GM19372 (cell line): ENCODE data around the gene RGS7.
"Not testable (repeated sequence)": the region's sequence is repeated elsewhere in the genome, so short reads cannot be mapped to it uniquely, and the experiment has no call there.

ENCODE experiments used
- ATAC-seq: cut with Tn5 transposase; IDR thresholded peaks from one replicate; pipeline ENCODE4 v1.9.1; 2021; ENCODE audit warnings: mild to moderate bottlenecking, low read depth, moderate library complexity; ENCODE audit not compliant: unreplicated experiment

Gene RGS7

DNA sequence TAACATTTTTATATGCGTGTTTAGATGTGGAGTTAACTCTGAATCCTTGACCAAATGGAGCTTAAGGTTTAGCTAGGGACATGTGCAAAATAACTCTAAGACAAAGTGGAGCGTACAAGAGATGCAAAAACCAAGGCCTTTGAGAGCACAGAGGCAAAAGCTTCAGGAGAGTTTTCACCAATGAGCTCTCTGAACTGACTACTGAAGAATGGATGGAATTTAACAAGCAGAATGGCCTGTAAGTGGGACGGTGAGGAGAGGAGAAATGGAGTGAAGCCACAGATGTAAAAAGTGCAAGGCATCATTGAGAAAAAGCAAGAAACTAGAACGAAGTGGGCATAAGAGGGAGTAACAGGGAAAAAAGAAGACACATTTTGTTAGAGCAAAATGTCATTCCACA is 260.0 kb downstream of the RGS7 start:
- no peak for ATAC-seq

DNA sequence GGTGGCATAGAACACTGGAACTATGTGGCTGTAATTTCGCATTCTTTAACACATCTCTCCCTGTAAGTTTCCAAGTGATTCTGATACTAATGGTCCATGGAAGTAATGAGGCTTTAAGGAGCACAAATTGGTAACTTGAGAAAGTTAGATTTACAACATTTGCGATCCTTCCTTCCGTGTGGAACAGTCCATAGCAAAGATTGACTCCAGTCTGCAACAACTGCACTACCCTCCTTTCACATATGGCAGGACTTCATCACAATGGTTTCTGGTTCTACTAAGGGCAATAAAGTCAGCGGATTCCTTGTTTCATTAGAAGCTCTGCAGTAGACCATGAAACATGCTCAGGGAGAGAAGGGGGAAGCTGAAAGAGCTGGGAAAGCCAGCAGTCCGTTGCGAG is 261.2 kb downstream of the RGS7 start:
- no peak for ATAC-seq

DNA sequence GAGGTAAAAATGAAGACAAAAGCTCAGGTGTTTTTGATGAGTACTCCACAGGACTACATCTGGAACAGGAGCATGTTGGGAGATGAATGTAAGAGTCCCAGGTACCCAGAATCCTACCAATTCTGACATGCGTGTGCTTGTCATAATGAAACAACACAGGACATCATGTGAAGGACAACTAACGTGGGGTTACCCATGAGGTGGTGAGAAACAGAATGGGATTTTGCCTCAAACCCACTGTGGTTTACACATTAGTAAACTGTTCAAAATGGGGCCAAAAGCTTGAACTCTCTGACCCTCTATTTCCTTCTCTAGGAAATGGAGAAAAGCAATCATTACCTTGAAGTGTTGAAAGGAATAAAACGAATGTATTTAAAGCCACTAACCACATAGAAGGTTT is 266.2 kb downstream of the RGS7 start:
- no peak for ATAC-seq

DNA sequence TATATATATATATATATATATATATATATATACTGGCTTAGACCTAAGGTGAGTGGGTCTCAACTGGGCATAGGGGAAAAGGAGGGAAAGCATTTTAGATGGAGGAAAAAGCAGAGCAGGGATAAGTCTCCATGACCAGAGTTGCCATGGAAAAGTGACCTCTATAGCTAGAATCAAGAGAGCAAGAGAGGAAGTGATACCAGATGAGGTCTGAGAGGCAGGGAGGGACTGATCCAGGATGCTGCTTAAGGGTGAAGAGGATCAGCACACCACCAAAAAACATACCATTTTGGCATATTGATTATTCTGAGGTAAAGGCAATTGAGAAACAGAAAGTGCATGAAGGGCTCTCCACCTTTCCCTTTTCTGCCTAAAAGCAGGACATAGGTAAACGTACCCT is 267.9 kb downstream of the RGS7 start:
- ATAC-seq: not testable (repeated sequence)

DNA sequence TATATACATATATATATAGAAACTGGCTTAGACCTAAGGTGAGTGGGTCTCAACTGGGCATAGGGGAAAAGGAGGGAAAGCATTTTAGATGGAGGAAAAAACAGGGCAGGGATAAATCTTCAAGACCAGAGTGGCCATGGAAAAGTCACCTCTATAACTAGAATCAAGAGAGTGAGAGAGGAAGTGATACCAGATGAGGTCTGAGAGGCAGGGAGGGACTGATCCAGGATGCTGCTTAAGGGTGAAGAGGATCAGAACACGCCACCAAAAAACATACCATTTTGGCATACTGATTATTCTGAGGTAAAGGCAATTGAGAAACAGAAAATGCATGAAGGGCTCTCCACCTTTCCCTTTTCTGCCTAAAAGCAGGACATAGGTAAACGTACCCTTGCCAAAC is 268.9 kb downstream of the RGS7 start:
- ATAC-seq: not testable (repeated sequence)

DNA sequence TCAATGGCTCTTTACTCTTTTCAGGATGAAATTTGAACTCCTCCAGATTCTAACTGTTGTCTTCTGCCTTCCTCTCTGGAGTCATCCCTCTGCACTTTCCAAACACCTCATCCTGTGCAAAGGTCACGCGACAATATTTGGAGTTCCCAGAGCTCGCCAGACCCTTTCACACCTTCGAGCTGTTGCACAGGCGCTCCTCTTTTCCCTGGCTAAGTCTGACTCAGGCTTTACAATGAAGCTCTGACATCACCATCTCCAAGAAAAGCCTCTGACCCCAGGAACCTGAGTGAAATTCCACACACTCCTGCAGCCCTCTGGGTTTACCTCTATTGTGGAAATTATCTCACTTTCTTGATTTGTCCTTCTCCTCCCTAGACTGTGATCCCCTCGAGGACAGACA is 270.3 kb downstream of the RGS7 start:
- ATAC-seq: no peak

DNA sequence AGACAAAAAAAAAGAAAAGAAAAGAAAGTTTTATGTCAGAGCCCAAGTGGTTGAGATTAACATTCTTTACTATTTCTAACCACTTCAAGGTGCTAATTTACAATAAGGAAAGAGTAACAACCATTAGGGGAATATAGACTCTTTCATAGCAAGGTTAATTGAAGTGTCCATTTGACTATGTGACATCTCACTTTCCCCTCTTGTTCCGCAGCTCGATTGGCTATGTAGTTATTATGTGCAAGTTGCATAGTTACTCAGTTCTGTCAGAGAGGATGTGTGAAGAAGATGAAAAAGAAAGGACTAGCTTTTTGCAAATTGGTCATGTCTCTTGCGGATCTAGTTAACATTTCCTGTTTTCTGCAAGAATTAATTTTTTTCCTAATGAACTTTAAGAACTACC is 273.7 kb downstream of the RGS7 start:
- ATAC-seq: no peak

DNA sequence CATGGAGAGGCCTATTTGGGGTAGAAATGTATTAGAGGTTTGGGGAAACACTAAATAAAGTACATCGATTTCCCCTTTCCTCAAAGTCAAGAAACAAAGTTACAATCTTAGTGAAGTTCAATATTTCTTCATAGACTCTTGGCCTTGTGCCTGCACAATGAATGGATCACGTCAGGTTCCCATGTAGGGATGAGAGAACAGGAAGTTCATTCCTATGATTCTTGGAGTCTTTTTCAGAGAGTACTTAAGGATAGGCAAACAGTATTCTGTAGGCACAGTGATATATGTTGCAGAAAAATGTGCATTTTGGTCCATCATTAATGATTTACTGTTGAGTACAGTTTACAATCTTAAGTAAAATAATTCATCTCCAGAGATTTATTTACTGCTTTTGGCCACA is 275.5 kb downstream of the RGS7 start:
- no peak for ATAC-seq

DNA sequence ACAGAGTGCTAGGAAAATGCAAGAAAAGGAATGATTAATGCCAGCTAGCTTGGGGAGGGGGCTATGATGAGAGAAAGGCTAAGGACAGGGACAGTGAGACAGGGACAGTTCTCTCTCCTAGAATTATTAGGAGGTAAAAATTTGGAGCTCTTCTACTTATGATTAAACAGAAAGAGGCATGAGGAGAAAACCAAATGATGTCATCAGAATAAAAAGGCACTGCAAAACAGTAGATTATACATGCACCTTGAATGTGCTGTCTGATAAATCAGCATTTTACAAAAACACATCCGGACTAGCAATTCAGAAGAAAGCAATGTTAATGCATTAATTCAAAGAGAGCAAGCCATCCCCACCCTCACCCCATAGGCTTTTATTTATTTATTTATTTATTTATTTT is 277.5 kb downstream of the RGS7 start:
- no peak for ATAC-seq

DNA sequence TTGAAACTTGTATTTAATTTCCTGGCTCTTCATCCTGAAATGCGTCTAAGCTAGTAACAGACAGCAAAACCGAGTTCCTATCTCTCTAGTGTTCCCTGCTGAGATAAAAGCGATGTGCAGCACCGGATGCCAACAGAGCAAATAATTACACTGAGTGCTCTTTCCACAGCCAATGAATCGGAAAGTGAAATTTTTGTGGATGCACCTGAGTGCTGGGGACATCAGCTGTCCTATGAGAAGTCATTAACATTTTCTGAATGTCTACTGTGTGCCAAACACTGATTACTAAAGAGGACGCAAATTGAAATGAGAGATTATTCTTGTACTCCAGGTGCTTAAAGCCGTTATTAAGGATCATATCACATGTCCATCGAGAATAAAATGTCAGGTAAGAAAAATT is 278.0 kb downstream of the RGS7 start:
- ATAC-seq: no peak

DNA sequence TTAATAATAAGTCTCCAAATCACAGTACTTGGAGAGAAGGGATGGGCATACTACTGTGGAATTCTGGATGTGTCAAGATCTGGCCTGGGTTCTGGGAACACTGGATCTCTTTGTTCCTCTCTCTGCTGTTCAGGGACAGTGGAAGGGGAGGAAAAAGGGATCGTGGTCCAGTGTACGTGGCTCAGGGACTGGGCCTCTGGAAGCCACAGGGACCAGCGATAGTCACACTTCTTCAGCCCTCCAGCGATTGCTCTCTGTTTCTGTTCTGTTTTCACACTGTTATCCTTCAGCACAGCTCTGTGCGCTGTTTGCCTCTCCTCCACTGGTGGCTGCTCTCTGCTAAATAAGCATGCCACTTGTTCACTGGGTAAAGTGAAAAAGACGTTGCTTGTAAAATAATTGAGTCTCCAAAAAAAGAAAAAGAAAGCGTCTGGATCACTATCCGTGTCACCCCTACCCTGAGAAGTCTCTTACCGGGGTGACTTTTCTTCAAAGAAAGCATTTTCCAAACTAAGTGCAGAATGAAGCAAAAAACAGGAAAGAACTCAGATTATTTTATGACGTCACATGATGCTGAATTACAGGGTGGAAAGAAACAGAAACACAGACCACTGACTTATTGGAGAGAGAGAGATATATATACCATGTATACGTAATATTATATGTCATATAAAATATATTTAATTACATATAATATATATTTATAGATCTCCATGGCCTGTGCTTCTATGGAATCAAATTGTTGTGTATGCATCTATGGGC is 279.4 kb downstream of the RGS7 start:
- ATAC-seq: no peak

DNA sequence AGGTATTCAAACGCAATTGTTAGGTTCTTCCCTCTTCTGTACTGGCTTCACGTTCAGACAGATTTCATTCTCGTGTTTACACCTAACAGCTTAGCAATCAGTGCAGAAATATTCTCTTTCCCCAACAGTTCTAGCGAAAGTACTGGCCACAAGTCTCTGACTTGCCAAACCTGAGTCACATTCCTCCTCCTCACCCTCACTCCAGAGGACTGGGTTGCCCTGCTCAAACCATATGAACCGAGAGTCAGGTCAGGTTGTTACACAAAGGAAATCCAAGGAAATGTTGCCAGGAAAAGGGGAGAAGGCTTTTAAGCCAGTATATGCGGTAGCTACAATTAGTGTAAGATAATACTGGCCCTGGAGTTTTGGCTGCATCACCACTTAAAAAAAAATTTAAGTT is 282.5 kb downstream of the RGS7 start:
- no peak for ATAC-seq

DNA sequence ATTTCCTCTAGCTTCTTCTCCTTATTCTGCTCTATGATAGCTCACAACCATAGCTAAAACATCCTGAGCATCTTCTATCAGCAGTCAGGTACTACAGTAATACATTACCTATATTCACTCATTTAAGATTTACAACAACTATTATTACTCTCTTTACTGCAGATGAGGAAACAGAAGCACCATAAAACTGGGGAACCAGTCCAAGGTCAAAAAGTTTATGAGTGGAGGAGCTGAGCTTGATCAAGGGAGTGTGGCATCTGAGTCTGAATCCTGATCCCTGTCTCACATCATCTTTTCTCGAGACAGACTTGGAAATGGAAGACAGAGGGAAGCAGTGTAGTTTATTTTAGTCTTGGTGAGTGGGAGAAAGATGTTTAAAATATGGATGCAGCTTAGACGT is 288.6 kb downstream of the RGS7 start:
- ATAC-seq: no peak

DNA sequence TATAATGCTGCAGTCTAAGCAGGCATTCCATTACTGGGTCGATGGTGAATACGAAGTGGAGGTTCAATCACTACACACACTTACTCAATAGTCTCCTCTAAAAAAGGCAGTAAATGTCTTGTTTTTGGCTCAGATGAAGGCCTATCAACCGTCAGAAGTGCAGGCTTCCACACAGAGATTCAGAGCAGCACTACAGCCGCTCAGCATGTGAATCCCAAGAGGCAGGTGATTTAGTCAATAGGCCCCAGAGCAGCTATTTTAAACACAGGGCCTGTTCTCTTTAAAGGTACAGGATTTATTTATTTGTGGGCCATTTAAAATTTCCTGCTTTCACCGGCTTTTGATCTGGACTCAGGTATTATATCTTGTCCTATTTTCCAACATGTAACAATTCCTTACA is 293.7 kb downstream of the RGS7 start:
- no peak for ATAC-seq

DNA sequence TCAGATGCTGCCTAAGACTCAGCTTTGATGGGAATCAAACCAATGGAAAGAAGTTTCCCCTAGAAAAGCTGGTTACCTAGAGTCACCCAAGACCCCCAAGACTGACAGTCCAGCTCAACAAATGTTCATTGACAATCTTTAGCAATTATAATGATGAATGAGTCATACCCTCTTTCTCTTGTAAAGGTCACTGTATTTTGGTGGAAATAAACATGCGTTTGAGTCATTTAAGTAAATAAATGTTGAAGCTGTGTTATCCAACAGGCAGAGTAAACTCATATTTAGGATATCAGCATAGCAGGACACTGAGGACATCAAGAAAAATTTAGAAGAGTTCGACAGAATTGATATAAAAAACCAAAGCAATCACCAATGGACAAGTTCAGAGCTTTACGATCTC is 295.9 kb downstream of the RGS7 start:
- no peak for ATAC-seq

DNA sequence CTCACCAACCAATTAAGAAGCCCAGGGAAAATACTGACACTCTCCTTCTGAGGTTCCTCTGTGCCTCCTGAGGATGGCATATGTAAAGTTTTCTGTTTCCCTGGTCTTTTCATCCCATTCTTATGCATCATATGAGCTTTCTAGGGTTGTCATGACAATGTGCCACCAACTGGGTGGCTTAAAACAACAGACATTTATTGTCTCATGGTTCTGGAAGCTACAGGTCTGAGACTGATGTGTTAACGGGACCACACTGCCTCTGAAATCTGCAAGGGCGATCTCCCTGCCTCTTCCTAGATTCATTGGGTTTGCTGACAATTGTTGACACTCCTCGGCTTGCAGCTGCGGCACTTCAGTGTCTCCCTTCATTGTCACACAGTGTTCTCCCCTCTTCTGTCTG is 308.4 kb downstream of the RGS7 start:
- ATAC-seq: no peak

DNA sequence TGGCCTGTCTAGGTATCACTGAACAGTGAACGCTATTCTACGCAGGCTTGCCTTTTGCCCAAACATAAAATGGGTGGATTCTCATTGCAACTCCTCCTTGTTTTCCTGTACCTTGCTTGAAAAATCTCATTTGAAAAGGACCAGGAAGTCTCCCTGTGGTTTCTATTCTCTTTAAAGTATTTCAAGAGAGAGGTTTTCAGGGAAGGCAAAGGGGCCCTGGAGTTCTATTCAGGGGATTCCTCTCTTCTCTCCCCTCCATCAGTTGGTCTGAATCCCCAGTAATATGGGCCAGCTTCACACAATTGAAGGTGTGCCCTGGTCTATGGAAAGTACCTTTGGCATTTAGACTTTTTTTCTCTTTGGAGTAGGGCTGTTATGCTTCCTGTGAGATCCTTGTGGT is 311.3 kb downstream of the RGS7 start:
- no peak for ATAC-seq

DNA sequence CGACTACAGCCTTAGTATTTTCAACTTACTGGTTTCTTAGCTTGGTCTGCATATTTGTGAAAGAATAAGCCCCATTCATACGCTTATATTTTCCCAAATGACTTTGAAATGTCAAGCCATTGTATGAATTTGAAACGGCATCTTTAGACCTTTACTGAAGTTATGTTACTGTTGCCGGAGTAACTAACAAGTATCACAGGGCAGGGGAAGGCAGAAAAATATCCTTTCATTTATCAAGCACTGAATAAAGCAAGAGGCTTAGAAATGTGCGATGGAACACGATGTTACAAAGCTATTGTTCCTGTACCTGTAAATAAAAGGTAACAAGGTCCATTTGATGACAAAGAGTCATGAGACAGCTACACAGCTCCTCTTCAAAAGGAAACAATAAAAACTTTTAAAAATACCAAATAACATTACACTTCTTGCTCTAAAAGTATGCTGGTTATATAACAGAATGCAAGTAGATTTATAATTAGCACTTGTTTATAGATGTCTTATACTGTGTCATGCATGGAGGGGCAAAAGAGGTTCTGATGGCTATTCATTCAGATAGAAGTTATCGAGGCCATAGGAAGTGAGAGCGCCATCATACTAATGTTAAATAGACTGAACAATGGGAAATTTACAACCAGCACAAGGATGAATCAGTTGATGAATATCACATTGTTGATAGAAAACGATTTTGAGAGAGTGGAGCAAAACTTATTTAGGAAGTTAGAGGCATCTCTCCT is 322.6 kb downstream of the RGS7 start:
- no peak for ATAC-seq

DNA sequence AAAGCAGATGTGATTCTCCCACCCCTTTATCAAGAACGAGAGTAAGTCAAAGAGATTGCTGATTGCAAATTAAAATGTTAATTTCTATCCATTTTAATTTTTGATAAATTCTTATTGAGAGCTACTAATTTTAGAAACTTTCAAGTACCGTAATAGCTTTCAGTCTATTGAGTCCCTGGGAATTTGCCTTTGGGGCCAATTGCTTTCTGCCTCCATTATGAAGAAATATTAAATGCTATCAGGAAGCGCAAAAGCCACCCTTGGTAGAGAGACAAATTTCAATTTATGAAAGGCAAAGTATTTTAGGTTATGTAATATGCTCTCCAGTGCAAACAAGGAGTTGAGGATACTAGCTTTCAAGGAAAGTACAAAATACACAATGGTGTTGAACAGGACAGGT is 332.2 kb downstream of the RGS7 start:
- ATAC-seq: no peak

DNA sequence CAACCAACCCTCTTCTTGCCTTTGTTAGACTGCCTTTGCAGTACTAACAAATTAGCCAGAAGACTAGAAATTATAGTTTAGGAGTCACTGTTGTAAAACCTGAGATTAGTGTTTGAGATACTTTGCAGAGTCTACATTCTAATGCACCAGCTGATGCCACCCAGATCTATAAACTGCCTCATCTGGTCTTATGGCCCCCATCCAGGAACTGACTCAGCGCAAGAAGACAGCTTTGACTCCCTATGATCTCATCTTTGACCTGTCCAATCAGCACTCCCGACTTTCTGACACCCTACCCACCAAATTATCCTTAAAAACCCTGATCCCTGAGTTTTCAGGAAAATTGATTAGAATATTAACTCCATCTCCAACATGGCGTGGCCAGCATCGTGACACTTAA is 334.6 kb downstream of the RGS7 start:
- no peak for ATAC-seq

DNA sequence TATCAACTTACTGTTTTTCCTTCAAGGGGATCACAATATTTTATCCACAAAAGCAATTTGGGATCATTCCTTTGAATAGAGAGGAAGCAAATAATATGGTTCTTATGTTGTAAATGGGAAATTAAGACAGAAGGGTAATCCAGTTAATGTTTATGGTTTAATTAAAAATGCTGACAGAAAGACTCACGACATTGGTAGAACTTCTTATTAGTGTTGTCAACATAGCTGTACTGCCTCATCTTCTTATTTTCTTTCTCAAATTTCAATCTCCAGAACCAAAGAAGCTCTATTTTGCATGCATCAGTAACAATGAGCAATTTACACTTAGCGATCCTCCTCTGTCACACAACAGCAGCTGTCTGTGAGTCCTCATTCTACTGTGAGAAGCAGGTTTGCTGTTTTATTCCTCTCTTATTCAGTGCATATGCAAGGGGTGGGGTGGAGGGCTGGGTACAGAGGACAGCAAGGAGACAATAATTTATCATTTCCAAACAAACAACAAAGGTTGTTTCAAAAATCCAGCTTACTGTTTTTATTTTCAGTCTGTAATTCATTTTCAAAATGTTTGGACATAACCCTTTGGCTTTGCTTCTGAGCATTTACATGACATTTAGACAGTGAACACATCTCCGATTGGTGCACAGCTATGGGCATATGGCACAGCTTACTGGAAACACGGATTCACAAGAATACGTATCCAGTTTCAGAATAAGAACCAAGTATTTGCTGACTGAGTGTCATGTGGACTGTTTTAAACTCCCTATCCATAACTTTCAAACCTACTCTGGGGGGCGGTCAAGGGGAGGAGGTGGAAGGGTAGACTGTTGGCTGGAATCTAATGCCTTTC is 335.9 kb downstream of the RGS7 start:
- ATAC-seq: no peak
